H9 (cell line): ENCODE results near the gene GPR107. TPM values are rescaled to one million over a fixed set of nuclear protein-coding genes. Genes with fewer than 3 reads are reported as not detected.

ENCODE experiments used
- DNase-seq: peaks from one replicate; pipeline ENCODE4 v3.0.0-alpha.2; 2017
- H2AFZ ChIP-seq: one replicate; pipeline ENCODE4 v1.6.1; 2013; ENCODE audit warnings: mild to moderate bottlenecking, low read length, control low read depth, moderate library complexity
- H2AK5ac ChIP-seq: 2 replicates; pipeline ENCODE4 v1.6.1; 2013; ENCODE audit warnings: low read length, control low read depth, mixed read lengths; ENCODE audit not compliant: insufficient read length
- H2BK120ac ChIP-seq: one replicate; pipeline ENCODE4 v1.6.1; 2013; ENCODE audit warnings: low read depth, mild to moderate bottlenecking, low read length, control low read depth, inconsistent platforms; ENCODE audit not compliant: poor library complexity, severe bottlenecking
- H2BK12ac ChIP-seq: 2 replicates; pipeline ENCODE4 v1.6.1; 2013; ENCODE audit warnings: low read length, control low read depth, mixed read lengths, low read depth; ENCODE audit not compliant: insufficient read length
- H2BK15ac ChIP-seq: 2 replicates; pipeline ENCODE4 v1.6.1; 2013; ENCODE audit warnings: low read depth, low read length, control low read depth
- H2BK20ac ChIP-seq: one replicate; pipeline ENCODE4 v1.6.1; 2013; ENCODE audit warnings: low read depth, mild to moderate bottlenecking, low read length, control low read depth, inconsistent platforms; ENCODE audit not compliant: poor library complexity, severe bottlenecking
- H2BK5ac ChIP-seq: 2 replicates; pipeline ENCODE4 v1.6.1; 2013; ENCODE audit warnings: low read length, control low read depth, mixed read lengths; ENCODE audit not compliant: insufficient read length
- H3K14ac ChIP-seq: 2 replicates; pipeline ENCODE4 v1.6.1; 2013; ENCODE audit warnings: low read length, control low read depth; ENCODE audit not compliant: insufficient read depth
- H3K18ac ChIP-seq: 2 replicates; pipeline ENCODE4 v1.6.1; 2013; ENCODE audit warnings: low read depth, mild to moderate bottlenecking, mixed read lengths, low read length, control low read depth; ENCODE audit not compliant: insufficient read length
- H3K23ac ChIP-seq: 2 replicates; pipeline ENCODE4 v1.6.1; 2013; ENCODE audit warnings: low read length, control low read depth, mixed read lengths, low read depth; ENCODE audit not compliant: insufficient read length
- H3K23me2 ChIP-seq: 2 replicates; pipeline ENCODE4 v1.6.1; 2013; ENCODE audit warnings: low read depth, mild to moderate bottlenecking, mixed read lengths, low read length, control low read depth; ENCODE audit not compliant: insufficient read length, poor library complexity, severe bottlenecking
- H3K27ac ChIP-seq: 2 replicates; pipeline ENCODE4 v1.5.1; 2013; ENCODE audit warnings: low read length, control low read depth, mixed read lengths, low read depth; ENCODE audit not compliant: insufficient read length
- H3K27me3 ChIP-seq: 2 replicates; pipeline ENCODE4 v1.6.1; 2013; ENCODE audit warnings: low read length, control low read depth, inconsistent platforms; ENCODE audit not compliant: insufficient read depth
- H3K4ac ChIP-seq: 2 replicates; pipeline ENCODE4 v1.6.1; 2013; ENCODE audit warnings: low read depth, mild to moderate bottlenecking, control low read depth, inconsistent platforms, low read length, moderate library complexity
- H3K4me1 ChIP-seq: 2 replicates; pipeline ENCODE4 v1.6.1; 2013; ENCODE audit warnings: low read length, control low read depth, inconsistent platforms; ENCODE audit not compliant: insufficient read depth
- H3K4me2 ChIP-seq: 2 replicates; pipeline ENCODE4 v1.6.1; 2013; ENCODE audit warnings: low read length, control low read depth, mixed read lengths; ENCODE audit not compliant: insufficient read length, insufficient read depth
- H3K56ac ChIP-seq: 2 replicates; pipeline ENCODE4 v1.6.1; 2013; ENCODE audit warnings: low read depth, mild to moderate bottlenecking, mixed read lengths, low read length, control low read depth; ENCODE audit not compliant: insufficient read length
- H3K79me1 ChIP-seq: 2 replicates; pipeline ENCODE4 v1.6.1; 2013; ENCODE audit warnings: low read depth, mild to moderate bottlenecking, moderate library complexity, low read length, control low read depth, inconsistent platforms; ENCODE audit not compliant: insufficient read depth, poor library complexity, severe bottlenecking
- H3K79me2 ChIP-seq: 2 replicates; pipeline ENCODE4 v1.6.1; 2013; ENCODE audit warnings: low read length, control low read depth, inconsistent platforms; ENCODE audit not compliant: insufficient read depth
- H3K9ac ChIP-seq: 2 replicates; pipeline ENCODE4 v1.6.1; 2013; ENCODE audit warnings: low read length, control low read depth, mixed read lengths; ENCODE audit not compliant: insufficient read length; ENCODE audit errors: extremely low read depth
- H3K9me3 ChIP-seq: one replicate; pipeline ENCODE4 v1.6.1; 2013; ENCODE audit warnings: low read depth, low read length, inconsistent platforms; ENCODE audit not compliant: control insufficient read depth
- H3T11ph ChIP-seq: one replicate; pipeline ENCODE4 v1.6.1; 2013; ENCODE audit warnings: mild to moderate bottlenecking, low read length, control low read depth, inconsistent platforms
- H4K20me1 ChIP-seq: one replicate; pipeline ENCODE4 v1.6.1; 2013; ENCODE audit not compliant: control insufficient read depth, insufficient read length, insufficient read depth
- H4K5ac ChIP-seq: 2 replicates; pipeline ENCODE4 v1.6.1; 2013; ENCODE audit warnings: low read depth, mild to moderate bottlenecking, mixed read lengths, low read length, control low read depth; ENCODE audit not compliant: insufficient read length
- H4K8ac ChIP-seq: replicated peaks from 2 replicates; pipeline ENCODE4 v1.6.1; 2013; ENCODE audit warnings: low read length, control low read depth, mixed read lengths, low read depth; ENCODE audit not compliant: insufficient read length
- H4K91ac ChIP-seq: 2 replicates; pipeline ENCODE4 v1.6.1; 2013; ENCODE audit warnings: low read depth, mild to moderate bottlenecking, moderate library complexity, mixed read lengths, low read length, control low read depth; ENCODE audit not compliant: insufficient read length
- H3K27ac Mint-ChIP-seq, 3 experiments: 2 replicates in 2 of 3; 3 replicates in 1 of 3; pipeline ENCODE4 v1.8.0; 2020 to 2021; ENCODE audit warnings: mixed read lengths in 3 of 3, mild to moderate bottlenecking in 1 of 3, moderate library complexity in 1 of 3
- H3K27me3 Mint-ChIP-seq: 2 replicates; pipeline ENCODE4 v1.8.0; 2021; ENCODE audit warnings: low read depth, mild to moderate bottlenecking, moderate library complexity, mixed read lengths
- H3K36me3 Mint-ChIP-seq, 3 experiments: 2 replicates in 2 of 3; 3 replicates in 1 of 3; pipeline ENCODE4 v1.8.0; 2020 to 2021; ENCODE audit warnings: low read depth in 3 of 3, mixed read lengths in 3 of 3; ENCODE audit not compliant: insufficient read depth in 1 of 3
- H3K4me1 Mint-ChIP-seq, 2 experiments: 2 replicates each; pipeline ENCODE4 v1.8.0; 2020; ENCODE audit warnings: mixed read lengths in 2 of 2
- H3K4me3 Mint-ChIP-seq, 2 experiments: 2 replicates in 1 of 2; 3 replicates in 1 of 2; pipeline ENCODE4 v1.8.0; 2020 to 2021; ENCODE audit warnings: mild to moderate bottlenecking in 2 of 2, mixed read lengths in 2 of 2, moderate library complexity in 1 of 2
- H3K9me3 Mint-ChIP-seq, 2 experiments: 2 replicates in 1 of 2; 3 replicates in 1 of 2; pipeline ENCODE4 v1.8.0; 2020; ENCODE audit warnings: mild to moderate bottlenecking in 2 of 2, mixed read lengths in 2 of 2, moderate library complexity in 1 of 2
- whole genome bisulfite sequencing: extraction: QIAGEN DNeasy Blood & Tissue Kit; methylation state at CpG from one replicate; pipeline ENCODE4 v1.1.7; 2013; ENCODE audit warnings: missing lambda C conversion rate, low lambda C conversion rate, mixed read lengths; ENCODE audit not compliant: insufficient read length; ENCODE audit errors: extremely low coverage; 5-methylcytosine and 5-hydroxymethylcytosine counted together
- total RNA-seq: library from RNA; stranded (reverse); gene quantifications from 2 replicates; pipeline ENCODE4 v1.2.1, GENCODE V29; 2021
- TF ChIP-seq, protein P1 (sequence below): fragments of 200-600 bp; sonication (generic); conservative IDR thresholded peaks from 3 replicates; pipeline ENCODE4 v1.8.0; 2021; ENCODE audit warnings: antibody characterized with exemption, mild to moderate bottlenecking

The GPR107 gene
- total RNA-seq, 1 experiment from 2014 or later = 38.0 TPM

GRCh38 chr9:130188860-130189481, 135.3 kb downstream of the GPR107 start:
- WGBS = no CpG with 5 or more reads among the region's 7 CpGs
- no peak overlapping the region for H3K4ac ChIP-seq
- H4K5ac ChIP-seq = no peak overlapping the region
- Mint-ChIP-seq H3K4me3 (no peak overlapping the region), H3K4me1 (peaks cover 39 to 56% of the 10 kb centered on the region in 2 experiments), H3K27ac (no peak overlapping the region), H3K9me3 (no peaks in the 10 kb centered on the region), H3K27me3 (no peaks in the 10 kb centered on the region), H3K36me3 (no peaks in the 10 kb centered on the region)
- no peak overlapping the region for H3T11ph ChIP-seq
- TF ChIP-seq, protein P1, sequence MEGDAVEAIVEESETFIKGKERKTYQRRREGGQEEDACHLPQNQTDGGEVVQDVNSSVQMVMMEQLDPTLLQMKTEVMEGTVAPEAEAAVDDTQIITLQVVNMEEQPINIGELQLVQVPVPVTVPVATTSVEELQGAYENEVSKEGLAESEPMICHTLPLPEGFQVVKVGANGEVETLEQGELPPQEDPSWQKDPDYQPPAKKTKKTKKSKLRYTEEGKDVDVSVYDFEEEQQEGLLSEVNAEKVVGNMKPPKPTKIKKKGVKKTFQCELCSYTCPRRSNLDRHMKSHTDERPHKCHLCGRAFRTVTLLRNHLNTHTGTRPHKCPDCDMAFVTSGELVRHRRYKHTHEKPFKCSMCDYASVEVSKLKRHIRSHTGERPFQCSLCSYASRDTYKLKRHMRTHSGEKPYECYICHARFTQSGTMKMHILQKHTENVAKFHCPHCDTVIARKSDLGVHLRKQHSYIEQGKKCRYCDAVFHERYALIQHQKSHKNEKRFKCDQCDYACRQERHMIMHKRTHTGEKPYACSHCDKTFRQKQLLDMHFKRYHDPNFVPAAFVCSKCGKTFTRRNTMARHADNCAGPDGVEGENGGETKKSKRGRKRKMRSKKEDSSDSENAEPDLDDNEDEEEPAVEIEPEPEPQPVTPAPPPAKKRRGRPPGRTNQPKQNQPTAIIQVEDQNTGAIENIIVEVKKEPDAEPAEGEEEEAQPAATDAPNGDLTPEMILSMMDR = no peak
- no peaks in the 10 kb centered on the region for H3K27me3 ChIP-seq
- H3K9me3 ChIP-seq = no peaks in the 10 kb centered on the region
- H3K9ac ChIP-seq = no peak overlapping the region
- H2BK120ac ChIP-seq = no peak overlapping the region
- H2AFZ ChIP-seq = no peak overlapping the region
- no peaks in the 10 kb centered on the region for H4K20me1 ChIP-seq
- H3K23ac ChIP-seq = no peak overlapping the region
- no peak overlapping the region for H3K18ac ChIP-seq
- H3K79me1 ChIP-seq = peaks cover 4% of the 10 kb centered on the region
- no peak overlapping the region for H3K14ac ChIP-seq
- no peak overlapping the region for H2BK20ac ChIP-seq
- no peak overlapping the region for H4K91ac ChIP-seq
- DNase-seq = no peak
- no peaks in the 10 kb centered on the region for H3K23me2 ChIP-seq
- no peak overlapping the region for H3K27ac ChIP-seq
- no peak overlapping the region for H3K56ac ChIP-seq
- no peak overlapping the region for H2BK15ac ChIP-seq
- H2AK5ac ChIP-seq = no peak overlapping the region
- no peak overlapping the region for H2BK5ac ChIP-seq
- H3K79me2 ChIP-seq = no peaks in the 10 kb centered on the region; the same call in 1 of the 2 replicates
- H4K8ac ChIP-seq = no peak overlapping the region
- no peak overlapping the region for H2BK12ac ChIP-seq
- H3K4me1 ChIP-seq = 0 out of 2 replicates have a peak, but pooled peaks cover 3% of the 10 kb centered on the region
- no peak overlapping the region for H3K4me2 ChIP-seq

Other genes with a start within 250 kb of the GPR107 start
- 57.0 and 60.1 TPM in 2 replicates for gene TOR1A, start 229.8 kb upstream of the GPR107 start, total RNA-seq
- 37.5 and 43.6 TPM in 2 replicates for gene C9orf78, start 218.6 kb upstream of the GPR107 start, total RNA-seq
- 17.3 and 20.9 TPM in 2 replicates for gene USP20, start 218.4 kb upstream of the GPR107 start, total RNA-seq
- 35.9 and 36.5 TPM in 2 replicates for gene FNBP1, start 10.7 kb upstream of the GPR107 start, total RNA-seq
- gene NCS1, start 118.5 kb downstream of the GPR107 start, total RNA-seq = 35.0 and 38.1 TPM in 2 replicates
- gene HMCN2, start 211.9 kb downstream of the GPR107 start, total RNA-seq = 6.7 and 8.6 TPM in 2 replicates